ENCODE results near the gene FLYWCH1. TPM values are rescaled to one million over a fixed set of nuclear protein-coding genes. Genes with fewer than 3 reads are reported as not detected.

The FLYWCH1 gene
- total and polyA plus RNA-seq, 10 of the 15 experiments (the other 5 are each of a cell fraction or from before 2014, with no cell fraction given), result 0.47 to 33.8 (median 11.2) TPM

DNA sequence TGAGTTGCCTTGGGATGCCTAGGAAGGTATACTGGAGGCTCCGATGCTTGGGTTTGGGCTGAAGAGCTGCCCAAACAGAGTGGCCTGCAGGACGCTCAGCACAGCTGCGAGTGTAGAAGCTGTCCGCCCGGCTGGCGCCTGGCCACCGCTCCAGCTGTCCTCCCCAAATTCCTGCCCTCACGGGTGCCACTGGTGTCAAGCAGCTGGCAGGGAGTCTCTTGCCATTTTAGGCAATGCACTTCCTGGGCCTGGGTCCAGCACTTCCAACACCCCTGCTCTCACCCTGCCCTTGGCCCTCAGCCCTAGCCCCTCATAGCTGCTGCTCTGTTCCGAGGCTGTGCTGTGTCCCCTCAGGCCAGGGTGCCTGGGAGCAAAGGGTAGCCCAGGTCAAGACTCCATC is 73.7 kb downstream of the FLYWCH1 start:
- no peak overlapping the region for H3K9ac ChIP-seq (ENCODE audit: control insufficient read depth, insufficient read depth, low read length)
- WGBS (ENCODE audit: insufficient coverage, insufficient replicate concordance, low lambda C conversion rate, missing lambda C conversion rate), result 75% methylated on average over 9 of the region's 9 CpGs
- RAD21 ChIA-PET (ENCODE audit: unreplicated experiment), result no interaction called here

More for the DNA sequence above, 73.7 kb downstream of the FLYWCH1 start:
- Histone ChIP-seq H3K36me3 (ENCODE audit: control insufficient read depth in 2 of 2, insufficient read depth in 2 of 2, low read length in 1 of 2) (no peaks in the 10 kb centered on the region), H3K27ac (ENCODE audit: control insufficient read depth, insufficient read depth) (no peak overlapping the region), H3K79me2 (ENCODE audit: control insufficient read depth, insufficient read depth, low read length) (no peaks in the 10 kb centered on the region), H3K4me3 (no peak overlapping the region), H3K27me3 (replicated peaks in 1 of 2; ENCODE audit: control insufficient read depth in 2 of 2, insufficient read depth in 2 of 2, low read length in 1 of 2) (peaks cover 1 to 2% of the 10 kb centered on the region in 2 experiments; a peak in 1 of 4 replicates), H3K4me2 (ENCODE audit: control insufficient read depth, insufficient read depth) (no peak overlapping the region), H4K20me1 (ENCODE audit: control insufficient read depth, insufficient read depth) (no peaks in the 10 kb centered on the region), H3K9me3 (replicated peaks; ENCODE audit: control insufficient read depth, insufficient read depth, low read length) (no peaks in the 10 kb centered on the region), H3K4me1 (ENCODE audit: control insufficient read depth, insufficient read depth, low read length) (no peaks in the 10 kb centered on the region), H2AFZ (ENCODE audit: control insufficient read depth, low read depth, low read length) (no peak overlapping the region)
- ATAC-seq (no peak), DNase-seq (ENCODE audit: low read depth, low spot score) (no peak), FAIRE-seq (no peak)
- TF ChIP-seq SRF (IDR thresholded peaks at IDR 0.05; ENCODE audit: low read depth in 2 of 2, low read length in 2 of 2), result 0 out of 4 replicates have a peak, but pooled peaks of 1 of the 2 experiments have one; percentile 31
- no peak for TF ChIP-seq JUNB (IDR thresholded peaks at IDR 0.05)
- TF ChIP-seq, protein P1, sequence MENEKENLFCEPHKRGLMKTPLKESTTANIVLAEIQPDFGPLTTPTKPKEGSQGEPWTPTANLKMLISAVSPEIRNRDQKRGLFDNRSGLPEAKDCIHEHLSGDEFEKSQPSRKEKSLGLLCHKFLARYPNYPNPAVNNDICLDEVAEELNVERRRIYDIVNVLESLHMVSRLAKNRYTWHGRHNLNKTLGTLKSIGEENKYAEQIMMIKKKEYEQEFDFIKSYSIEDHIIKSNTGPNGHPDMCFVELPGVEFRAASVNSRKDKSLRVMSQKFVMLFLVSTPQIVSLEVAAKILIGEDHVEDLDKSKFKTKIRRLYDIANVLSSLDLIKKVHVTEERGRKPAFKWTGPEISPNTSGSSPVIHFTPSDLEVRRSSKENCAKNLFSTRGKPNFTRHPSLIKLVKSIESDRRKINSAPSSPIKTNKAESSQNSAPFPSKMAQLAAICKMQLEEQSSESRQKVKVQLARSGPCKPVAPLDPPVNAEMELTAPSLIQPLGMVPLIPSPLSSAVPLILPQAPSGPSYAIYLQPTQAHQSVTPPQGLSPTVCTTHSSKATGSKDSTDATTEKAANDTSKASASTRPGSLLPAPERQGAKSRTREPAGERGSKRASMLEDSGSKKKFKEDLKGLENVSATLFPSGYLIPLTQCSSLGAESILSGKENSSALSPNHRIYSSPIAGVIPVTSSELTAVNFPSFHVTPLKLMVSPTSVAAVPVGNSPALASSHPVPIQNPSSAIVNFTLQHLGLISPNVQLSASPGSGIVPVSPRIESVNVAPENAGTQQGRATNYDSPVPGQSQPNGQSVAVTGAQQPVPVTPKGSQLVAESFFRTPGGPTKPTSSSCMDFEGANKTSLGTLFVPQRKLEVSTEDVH (IDR thresholded peaks at IDR 0.05; ENCODE audit: low read depth, partially characterized antibody), result no peak
- SMC1A ChIA-PET (ENCODE audit: uncharacterized antibody, unreplicated experiment), result interaction anchor here (0.7 kb wide), 1 partner anchor 54 kb away, joined by 3 read pairs; no protein-coding TSS in a partner anchor
- POLR2A ChIA-PET, result interaction anchor here (0.6 kb wide), 1 partner anchor 40 kb away, joined by 4 read pairs; no protein-coding TSS in a partner anchor
- CTCF ChIA-PET, result interaction anchor here (1.0 kb wide), 1 partner anchor 59 kb away, joined by 3 read pairs; no protein-coding TSS in a partner anchor
- no TSS peak for BruUV-seq (replicated peaks)
- intact Hi-C loops (cut with micrococcal nuclease; ENCODE audit: unreplicated experiment), result no loop called here
- in situ Hi-C loops (cut with MboI), result no loop called here
